Lung (tissue), 12 donors: Measurements from ENCODE around the gene RPL36. TPM values are rescaled to one million over a fixed set of nuclear protein-coding genes. Genes with fewer than 3 reads are reported as not detected.
A peak's percentile ranks its signal among the peaks of the same experiment; 100 is the strongest.
"Not testable (repeated sequence)": the region's sequence is repeated elsewhere in the genome, so short reads cannot be mapped to it uniquely, and the experiment has no call there.

Experiments
- ATAC-seq: fragments of 200-7000 bp; cut with Tn5 transposase; one replicate; pipeline ENCODE4 v1.9.1; 2020; ENCODE audit warnings: moderate number of reproducible peaks; ENCODE audit not compliant: insufficient read depth, low FRiP score
- DNase-seq, 3 donors: peaks; one replicate each; pipeline ENCODE4 v3.0.0-alpha.2; 2013 to 2017
- H3K27ac ChIP-seq, 2 donors: one replicate each; pipeline ENCODE4 v1.5.1; 2013; ENCODE audit warnings: mild to moderate bottlenecking in 2 of 2, moderate library complexity in 2 of 2, control low read depth in 1 of 2, inconsistent platforms in 1 of 2, low read depth in 1 of 2, low read length in 1 of 2
- H3K27me3 ChIP-seq, 3 donors: one replicate each; pipeline ENCODE4 v1.5.1; 2013; ENCODE audit warnings: low read length in 2 of 3; ENCODE audit not compliant: control insufficient read depth in 3 of 3, insufficient read depth in 3 of 3
- H3K36me3 ChIP-seq, 4 donors: one replicate each; pipeline ENCODE4 v1.5.1; 2013; ENCODE audit warnings: low read length in 4 of 4, mild to moderate bottlenecking in 1 of 4, moderate library complexity in 1 of 4; ENCODE audit not compliant: control insufficient read depth in 4 of 4, insufficient read depth in 4 of 4
- H3K4me1 ChIP-seq, 5 donors: one replicate each; pipeline ENCODE4 v1.5.1; 2013; ENCODE audit warnings: low read length in 5 of 5, mild to moderate bottlenecking in 2 of 5, moderate library complexity in 1 of 5; ENCODE audit not compliant: control insufficient read depth in 5 of 5, insufficient read depth in 5 of 5
- H3K4me3 ChIP-seq: one replicate; pipeline ENCODE4 v1.5.1; 2013; ENCODE audit warnings: mild to moderate bottlenecking, control low read depth, moderate library complexity
- H3K9ac ChIP-seq, 2 donors: one replicate each; pipeline ENCODE4 v1.5.1; 2013; ENCODE audit warnings: low read length in 2 of 2, control low read depth in 1 of 2; ENCODE audit not compliant: insufficient read depth in 1 of 2
- H3K9me3 ChIP-seq, 4 donors: one replicate each; pipeline ENCODE4 v1.5.1; 2013; ENCODE audit warnings: low read length in 3 of 4, mild to moderate bottlenecking in 1 of 4, moderate library complexity in 1 of 4; ENCODE audit not compliant: control insufficient read depth in 4 of 4, insufficient read depth in 3 of 4
- CTCF ChIP-seq: IDR thresholded peaks from 2 replicates; pipeline ENCODE4 v1.5.1; 2012; ENCODE audit warnings: mild to moderate bottlenecking; ENCODE audit errors: control extremely low read depth, extremely low read depth
- WGBS, 2 donors: extraction: QIAGEN DNeasy Blood & Tissue Kit; methylation state at CpG; one replicate each; pipeline ENCODE4 v1.1.7; 2013; 5-methylcytosine and 5-hydroxymethylcytosine counted together
- polyA plus RNA-seq, 2 donors: library from polyadenylated mRNA; stranded (reverse); fragments of 200-250 nt; gene quantifications; one replicate each; pipeline ENCODE4 v1.2.1, GENCODE V29; 2013
- total RNA-seq, 2 donors: library from RNA; depleted of rRNA in 1 of 2; stranded (reverse); fragments of >200 nt in 1 of 2; gene quantifications; one replicate each; pipeline ENCODE4 v1.2.1, GENCODE V29; 2014 to 2021
- donor health status: control.
- donor health status: control.
- donor health status: Bipolar disorder and iron deficiency.
- donor health status: healthy.
- donor health status: DM: yes; HTN: yes; CAD: no.

RPL36 gene
- total and polyA plus RNA-seq, 4 donors: 309 to 1,934 (median 702) TPM

- TF ChIP-seq CTCF: peak; percentile 88
- Histone ChIP-seq H3K27ac (peak within 1 kb of the TSS; percentile 96 to 97), H3K36me3 (no peaks in the 10 kb centered on the region)
These were observed 30.1 kb downstream of the RPL36 start, which contains the start of the genes CATSPERD and LONP1 for GRCh38 chr19:5719961-5720790. TSS of gene CATSPERD (plus strand) at chr19:5720637. CDS start at chr19:5720738, 101 bp downstream. TSS of gene LONP1 (minus strand) at chr19:5720146. CDS start at chr19:5720132, 14 bp downstream.

GRCh38 chr19:5727453-5728050 lies 37.5 kb downstream of the RPL36 start:
- Histone ChIP-seq H3K36me3 (no peaks in the 10 kb centered on the region), H3K27ac (no peak overlapping the region), H3K9me3 (peaks cover 0 to 6% (median 0%) of the 10 kb centered on the region in 4 donors), H3K9ac (no peak overlapping the region), H3K4me1 (no peaks in the 10 kb centered on the region), H3K4me3 (no peak overlapping the region), H3K27me3 (no peaks in the 10 kb centered on the region)
- 96 to 98% methylated on average over 4 of the region's 4 CpGs for WGBS, 2 donors
- TF ChIP-seq CTCF: no peak
- ATAC-seq: no peak
- no peak for DNase-seq

More at GRCh38 chr19:5719961-5720790, 30.1 kb downstream of the RPL36 start, which contains the start of the genes CATSPERD and LONP1:
- H3K9ac ChIP-seq: peak within 1 kb of the TSS; percentile 80 to 94
- peak within 1 kb of the TSS; percentile 96 for H3K4me3 ChIP-seq
- DNase-seq (peak; percentile 99 to 100 (median 99)), ATAC-seq (peak; percentile 96)
- 0% methylated on average over 84 to 90 of the region's 90 CpGs for WGBS, 2 donors
- H3K9me3 ChIP-seq: no peaks in the 10 kb centered on the region
- peaks cover 0 to 12% (median 8%) of the 10 kb centered on the region in 5 donors for H3K4me1 ChIP-seq
- H3K27me3 ChIP-seq: no peaks in the 10 kb centered on the region

- not testable (repeated sequence) for H3K9ac ChIP-seq, H3K27me3 ChIP-seq, H3K4me1 ChIP-seq, H3K27ac ChIP-seq, DNase-seq, H3K4me3 ChIP-seq, ATAC-seq, H3K9me3 ChIP-seq, H3K36me3 ChIP-seq
- WGBS, 2 donors: 80 to 93% methylated on average over 2 of the region's 2 CpGs
These were observed 43.1 kb downstream of the RPL36 start for GRCh38 chr19:5733172-5733571.

- H3K4me3 ChIP-seq: no peak overlapping the region
- WGBS, 2 donors: 71 to 84% methylated on average over 8 of the region's 8 CpGs
- no peak overlapping the region for H3K9ac ChIP-seq
- no peaks in the 10 kb centered on the region for H3K36me3 ChIP-seq
- DNase-seq (peak in 2 of 3 donors; percentile 6 to 11), ATAC-seq (no peak)
- no peak overlapping the region for H3K27ac ChIP-seq
- no peaks in the 10 kb centered on the region for H3K4me1 ChIP-seq
- no peak for TF ChIP-seq CTCF
- no peaks in the 10 kb centered on the region for H3K27me3 ChIP-seq
- H3K9me3 ChIP-seq: no peaks in the 10 kb centered on the region
These were observed 48.3 kb downstream of the RPL36 start for GRCh38 chr19:5738423-5738822.
